ENCODE results near the gene WNK1.
"Not testable (repeated sequence)": the region's sequence is repeated elsewhere in the genome, so short reads cannot be mapped to it uniquely, and the experiment has no call there.

The WNK1 gene

GRCh38 chr12:751999-752694 is at the start of gene WNK1:
WNK1 (plus strand) TSS chr12:752579; CDS start chr12:753566, 987 bp downstream.
- peak; percentile 97 for DNase-seq (ENCODE audit: low read depth)
- TF ChIP-seq CTCF (IDR thresholded peaks at IDR 0.05; ENCODE audit: low read depth, low read length, missing control alignments) = no peak
- H3K4me3 ChIP-seq (ENCODE audit: low read depth, low read length) = peak within 1 kb of the TSS; percentile 87

- H3K4me3 ChIP-seq (ENCODE audit: low read depth, low read length) = no peak overlapping the region
- no peak for TF ChIP-seq CTCF (IDR thresholded peaks at IDR 0.05; ENCODE audit: low read depth, low read length, missing control alignments)
- no peak for DNase-seq (ENCODE audit: low read depth)
Measured at GRCh38 chr12:704516-705242, 47.7 kb upstream of the WNK1 start.

GRCh38 chr12:708084-708483 is 44.3 kb upstream of the WNK1 start:
- not testable (repeated sequence) for DNase-seq (ENCODE audit: low read depth); H3K4me3 ChIP-seq (ENCODE audit: low read depth, low read length)

- no peak for TF ChIP-seq CTCF (IDR thresholded peaks at IDR 0.05; ENCODE audit: low read depth, low read length, missing control alignments)
Measured at GRCh38 chr12:709455-710020, 42.8 kb upstream of the WNK1 start.

GRCh38 chr12:712172-712863 is 40.1 kb upstream of the WNK1 start:
- no peak for DNase-seq (ENCODE audit: low read depth)
- TF ChIP-seq CTCF (IDR thresholded peaks at IDR 0.05; ENCODE audit: low read depth, low read length, missing control alignments) = no peak
- no peak overlapping the region for H3K4me3 ChIP-seq (ENCODE audit: low read depth, low read length)

More at GRCh38 chr12:709455-710020, 42.8 kb upstream of the WNK1 start:
- no peak overlapping the region for H3K4me3 ChIP-seq (ENCODE audit: low read depth, low read length)
- DNase-seq (ENCODE audit: low read depth) = no peak

GRCh38 chr12:713281-713875 is 39.0 kb upstream of the WNK1 start:
- H3K4me3 ChIP-seq (ENCODE audit: low read depth, low read length) = no peak overlapping the region
- no peak for TF ChIP-seq CTCF (IDR thresholded peaks at IDR 0.05; ENCODE audit: low read depth, low read length, missing control alignments)
- DNase-seq (ENCODE audit: low read depth) = no peak

GRCh38 chr12:716506-716905 is 35.9 kb upstream of the WNK1 start:
- DNase-seq (ENCODE audit: low read depth) = no peak
- no peak overlapping the region for H3K4me3 ChIP-seq (ENCODE audit: low read depth, low read length)
- no peak for TF ChIP-seq CTCF (IDR thresholded peaks at IDR 0.05; ENCODE audit: low read depth, low read length, missing control alignments)

Data from GM12864 (cell line).